Astrocyte (in vitro differentiated cells and primary cell): Measurements from ENCODE around the gene BMP7.

Experiments used
- CTCF ChIP-seq: IDR thresholded peaks from 2 replicates; pipeline ENCODE4 v1.5.1; 2011; ENCODE audit warnings: low read depth, mild to moderate bottlenecking, inconsistent platforms, low read length, moderate library complexity; ENCODE audit not compliant: insufficient read depth
- EZH2 ChIP-seq: IDR thresholded peaks from 2 replicates; pipeline ENCODE4 v1.6.1; 2012; ENCODE audit warnings: mild to moderate bottlenecking, low read length, inconsistent platforms; ENCODE audit not compliant: insufficient read depth

DNA sequence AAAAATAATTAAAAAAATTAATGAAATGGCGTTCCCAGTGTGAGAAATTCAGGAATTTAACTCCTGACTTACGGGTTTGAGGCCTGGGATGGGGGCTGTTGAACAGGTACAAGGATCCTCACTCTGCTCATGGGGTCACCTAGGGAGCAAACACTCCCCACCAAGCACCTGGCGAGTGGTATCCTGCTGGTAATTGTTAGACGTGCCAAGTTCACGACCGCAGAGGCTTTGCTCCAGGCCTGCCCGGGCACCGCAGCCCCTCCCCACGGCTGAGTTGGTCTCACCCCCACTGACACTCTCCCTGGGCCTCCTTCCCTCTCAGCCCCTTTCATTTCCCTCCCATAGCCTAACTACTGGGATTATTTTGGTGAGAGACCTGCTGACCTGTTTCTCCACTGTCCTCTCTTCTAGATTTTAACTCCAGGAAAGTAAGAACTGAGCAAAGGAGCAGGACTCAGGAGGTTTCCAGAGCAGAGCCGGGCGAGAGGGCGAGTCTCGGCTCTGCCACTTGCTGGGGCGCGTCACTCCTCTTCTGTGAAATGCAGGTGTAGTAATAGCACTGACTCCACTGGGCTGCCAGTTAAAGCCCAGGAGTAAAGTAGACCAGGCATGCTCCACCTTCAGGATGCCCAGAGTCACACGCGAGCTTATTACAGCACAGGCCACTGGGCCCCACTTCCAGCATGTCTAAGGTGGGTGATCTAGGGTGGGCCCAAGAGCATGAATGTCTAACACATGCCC lies 22.8 kb downstream of the BMP7 start:
- TF ChIP-seq CTCF (no peak), EZH2 (no peak)
